Measurements from ENCODE around the gene ASPM.
"Not testable (repeated sequence)": the region's sequence is repeated elsewhere in the genome, so short reads cannot be mapped to it uniquely, and the experiment has no call there.

ASPM gene

DNA sequence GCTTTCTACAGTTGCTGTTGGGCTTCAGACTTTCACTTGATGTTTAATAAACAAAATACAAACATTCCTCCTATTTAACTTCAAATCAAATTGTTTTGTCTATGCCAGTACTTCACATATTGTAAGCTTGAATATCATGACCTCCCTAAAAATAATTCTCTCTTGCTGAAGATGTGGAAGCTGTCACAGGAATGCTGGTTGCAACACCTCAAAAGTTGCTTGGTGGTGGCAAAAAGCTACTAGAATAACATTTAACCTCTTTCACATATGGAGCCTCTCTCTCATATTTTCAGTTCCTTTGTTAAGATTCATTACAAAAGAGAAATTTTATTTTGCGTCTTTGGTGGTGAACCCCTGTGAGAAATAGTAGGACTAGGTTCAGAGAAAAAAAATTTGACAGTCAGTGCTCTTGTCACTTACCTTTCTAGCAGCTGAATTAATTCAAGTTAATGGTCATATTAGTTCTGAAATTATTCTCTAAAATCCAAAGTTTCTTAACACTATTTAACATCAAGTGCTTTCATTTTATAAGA is 53.9 kb downstream of the ASPM start:
- no peak for DNase-seq (ENCODE audit: low read depth in 1 of 2, low spot score in 1 of 2)

DNA sequence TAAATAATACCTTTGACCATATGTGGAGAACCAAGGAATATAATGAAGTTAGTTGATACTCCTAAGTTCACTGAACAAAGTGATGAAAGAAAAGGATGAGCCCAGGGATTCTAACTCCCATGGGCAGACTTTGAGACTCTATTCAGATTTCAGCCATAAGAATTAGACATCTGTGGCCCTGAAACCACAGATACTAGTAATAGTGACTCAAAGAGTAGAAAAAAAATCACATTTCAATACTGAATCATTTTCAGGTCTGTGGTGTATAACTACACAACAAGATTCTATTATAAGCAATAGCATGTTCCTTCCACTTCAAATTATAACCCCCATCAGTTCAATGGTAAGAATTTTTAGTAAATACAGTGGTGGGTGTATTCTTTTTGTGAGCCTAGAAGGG is 63.0 kb downstream of the ASPM start:
- no peak for DNase-seq (ENCODE audit: low read depth in 1 of 2, low spot score in 1 of 2)

DNA sequence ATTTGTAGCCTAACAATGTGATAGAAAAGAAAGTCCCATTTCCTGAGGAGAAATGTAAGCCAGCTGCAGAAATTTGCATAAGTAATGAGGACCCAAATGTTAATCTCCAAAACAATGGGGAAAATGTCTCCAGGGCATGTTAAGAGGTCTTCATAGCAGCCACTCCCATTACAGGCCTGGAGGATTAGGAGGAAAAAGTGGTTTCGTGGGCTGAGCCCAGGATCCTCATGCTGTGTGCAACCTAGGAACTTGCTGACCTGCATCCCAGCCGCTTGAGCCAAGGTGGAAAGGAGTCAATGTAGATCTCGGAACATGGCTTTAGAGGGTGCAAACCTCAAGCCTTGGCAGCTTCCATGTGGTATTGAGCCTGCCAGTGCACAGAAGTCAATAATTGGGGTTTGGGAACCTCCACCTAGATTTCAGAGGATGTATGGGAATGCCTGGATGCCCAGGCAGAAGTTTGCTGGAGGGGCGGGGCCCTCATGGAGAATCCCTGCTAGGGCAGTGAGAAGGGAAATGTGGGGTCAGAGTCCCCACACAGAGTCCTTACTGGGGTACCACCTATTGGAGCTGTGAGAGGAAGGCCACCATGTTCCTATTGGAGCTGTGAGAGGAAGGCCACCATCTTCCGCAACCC is 65.2 kb downstream of the ASPM start:
- DNase-seq (ENCODE audit: low read depth in 1 of 2, low spot score in 1 of 2) = no peak

DNA sequence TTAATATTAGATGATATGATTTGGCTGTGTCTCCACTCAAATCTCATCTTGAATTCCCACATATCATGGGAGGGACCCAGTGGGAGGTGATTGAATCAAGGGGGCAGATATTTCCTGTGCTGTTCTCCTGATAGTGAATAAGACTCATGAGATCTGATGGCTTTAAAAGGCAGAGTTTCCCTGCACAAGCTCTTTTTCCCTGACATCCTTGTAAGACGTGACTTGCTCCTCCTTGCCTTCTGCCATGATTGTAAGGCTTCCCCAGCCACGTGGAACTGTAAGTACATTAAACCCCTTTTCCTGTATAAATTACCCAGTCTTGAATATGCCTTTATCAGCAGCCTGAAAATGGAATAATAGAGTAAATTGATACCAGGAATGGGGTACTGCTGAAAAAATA is 66.1 kb downstream of the ASPM start:
- DNase-seq (ENCODE audit: low read depth in 1 of 2, low spot score in 1 of 2) = no peak

DNA sequence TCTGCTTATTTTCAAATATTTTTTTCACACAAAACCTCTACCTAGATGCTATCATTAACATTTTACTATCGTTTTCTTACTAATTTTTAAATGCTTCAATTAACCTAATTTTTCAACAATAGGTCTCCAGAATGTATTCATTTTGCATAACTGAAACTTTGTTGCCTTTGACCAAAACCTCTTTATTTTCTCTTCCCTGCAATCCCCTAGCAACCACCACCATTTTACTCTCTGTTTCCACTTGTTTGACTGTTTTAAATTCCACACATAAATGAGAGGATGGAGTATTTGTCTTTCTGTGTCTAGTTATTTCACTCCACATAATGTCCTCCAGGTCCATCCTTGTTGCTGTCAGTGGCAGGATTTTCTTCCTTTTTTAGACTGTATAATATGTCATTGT is 69.9 kb downstream of the ASPM start:
- DNase-seq (ENCODE audit: low read depth in 1 of 2, low spot score in 1 of 2) = no peak

DNA sequence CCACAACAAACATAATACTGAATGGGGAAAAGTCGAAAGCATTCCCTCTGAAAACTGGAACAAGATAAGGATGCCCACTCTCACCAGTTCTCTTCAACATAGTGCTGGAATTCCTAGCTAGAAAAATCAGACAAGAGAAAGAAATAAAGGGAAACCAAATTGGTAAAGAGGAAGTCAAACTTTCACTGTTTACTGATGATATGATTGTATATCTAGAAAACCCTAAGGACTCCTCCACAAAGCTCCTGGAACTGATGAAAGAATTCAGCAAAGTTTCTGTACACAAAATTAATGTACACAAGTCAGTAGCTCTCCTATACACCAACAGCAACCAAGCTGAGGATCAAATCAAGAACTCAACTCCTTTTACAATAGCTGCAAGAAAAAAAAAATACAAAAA is 72.5 kb downstream of the ASPM start:
- DNase-seq (ENCODE audit: low read depth in 1 of 2, low spot score in 1 of 2) = no peak

DNA sequence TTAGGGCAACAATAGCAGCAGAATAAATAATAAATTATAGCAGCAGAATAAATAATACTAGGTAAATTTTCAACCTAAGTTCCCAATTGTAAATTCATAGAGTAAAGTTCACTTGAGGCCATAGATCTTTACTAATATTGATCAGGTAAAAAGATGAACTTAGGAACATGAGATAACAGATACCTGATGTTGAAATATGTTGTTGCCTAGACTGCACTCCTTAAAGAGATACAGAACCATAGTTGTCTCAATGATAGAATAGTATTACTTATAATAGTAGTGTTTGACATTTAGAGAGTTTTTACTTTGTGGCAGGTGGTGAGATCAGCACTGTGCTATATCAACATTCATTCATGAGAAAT is 79.0 kb downstream of the ASPM start:
- no peak for DNase-seq (ENCODE audit: low read depth in 1 of 2, low spot score in 1 of 2)

DNA sequence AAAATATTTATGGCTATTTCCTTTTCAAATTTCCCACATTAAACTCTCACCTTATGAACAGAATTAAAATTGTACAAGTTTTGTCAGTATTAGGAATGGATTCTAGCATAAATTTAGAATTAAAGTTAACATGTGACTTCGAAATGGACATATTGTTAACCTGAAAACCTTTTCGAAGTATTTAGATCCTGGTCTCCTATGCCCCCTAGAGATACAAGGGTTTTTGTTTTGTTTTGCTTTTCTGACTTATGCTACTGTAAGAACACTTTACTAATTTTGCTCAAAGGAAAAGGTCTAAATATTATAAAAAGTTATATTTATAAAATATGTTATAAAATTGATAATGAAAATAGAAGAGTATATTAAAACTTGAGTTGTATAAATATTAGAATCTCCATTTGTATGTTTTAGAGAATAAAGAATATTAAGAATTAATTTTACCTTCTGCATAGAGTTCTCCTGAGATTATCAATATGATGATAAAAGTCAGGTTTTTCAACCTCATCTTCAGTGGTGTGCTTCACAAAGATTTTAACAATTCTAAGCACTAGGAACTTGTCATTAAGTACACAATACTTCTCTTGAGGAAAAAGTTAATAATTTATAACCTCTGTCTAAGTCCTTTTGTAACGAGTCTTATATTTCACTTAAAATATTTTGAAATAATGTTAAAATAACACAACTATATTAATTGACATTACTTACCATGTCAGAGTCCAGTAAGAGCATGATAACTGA is 79.6 kb downstream of the ASPM start, which contains the start of gene F13B:
Gene F13B (minus strand): TSS at position 542 of the 738 bp plus-strand sequence. CDS start 37 bp downstream, at position 505.
- DNase-seq (ENCODE audit: low read depth in 1 of 2, low spot score in 1 of 2) = no peak

DNA sequence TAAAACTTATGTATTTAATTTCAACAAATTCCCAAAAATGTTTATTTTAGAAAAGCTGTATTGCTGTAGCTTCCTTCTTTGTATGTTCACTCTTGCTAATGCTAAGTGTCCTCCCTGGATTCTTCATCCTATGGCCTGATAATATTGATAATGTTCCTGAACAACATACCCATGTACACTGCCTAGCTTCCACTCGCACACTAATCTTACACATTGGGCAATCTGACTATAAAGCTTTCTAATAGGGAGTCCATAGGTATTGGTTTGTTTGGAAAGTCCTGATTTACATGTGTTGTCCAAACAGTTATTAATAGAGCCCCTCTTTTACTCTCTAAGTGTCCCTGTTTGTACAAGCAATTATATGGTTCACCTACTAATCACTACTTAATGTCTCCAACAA is 80.2 kb downstream of the ASPM start:
- DNase-seq (ENCODE audit: low read depth in 1 of 2, low spot score in 1 of 2) = no peak

DNA sequence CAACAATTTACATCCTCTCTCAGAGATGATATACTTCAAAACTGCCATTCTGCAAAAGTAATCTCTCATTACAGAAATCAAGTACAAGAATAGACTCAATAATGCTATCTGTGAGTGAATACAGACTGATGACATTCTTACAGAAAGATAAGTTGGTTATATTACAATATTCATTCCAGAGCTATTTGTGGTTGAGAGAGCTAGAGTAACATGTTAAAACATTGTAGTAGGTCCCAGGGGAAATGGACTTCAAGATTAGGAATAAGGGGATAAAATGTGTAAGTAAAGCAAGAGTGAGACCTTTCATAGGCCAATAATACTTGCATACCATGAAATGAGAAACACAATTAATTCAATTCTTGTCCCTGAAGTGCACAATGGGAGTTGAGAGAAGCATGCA is 80.9 kb downstream of the ASPM start:
- no peak for DNase-seq (ENCODE audit: low read depth in 1 of 2, low spot score in 1 of 2)

DNA sequence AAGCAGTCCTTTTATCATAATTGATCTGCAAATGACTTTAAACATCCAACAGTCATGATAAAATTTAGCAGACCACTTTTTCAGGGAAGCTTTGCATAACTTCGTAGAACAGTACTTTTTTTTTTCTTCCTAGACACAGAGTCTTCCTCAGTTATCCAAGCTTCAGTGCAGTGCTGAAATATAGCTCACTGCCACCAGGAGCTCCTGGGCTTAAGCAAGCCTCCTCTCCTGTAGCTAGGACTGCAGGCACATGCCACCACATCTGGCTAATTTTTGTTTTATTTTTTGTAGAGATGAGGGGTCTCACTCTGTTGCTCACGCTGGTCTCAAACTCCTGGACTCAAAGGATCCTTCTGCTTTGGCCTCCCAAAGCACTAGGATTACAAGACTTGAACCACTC is 83.3 kb downstream of the ASPM start:
- DNase-seq (ENCODE audit: low read depth in 1 of 2, low spot score in 1 of 2) = no peak

DNA sequence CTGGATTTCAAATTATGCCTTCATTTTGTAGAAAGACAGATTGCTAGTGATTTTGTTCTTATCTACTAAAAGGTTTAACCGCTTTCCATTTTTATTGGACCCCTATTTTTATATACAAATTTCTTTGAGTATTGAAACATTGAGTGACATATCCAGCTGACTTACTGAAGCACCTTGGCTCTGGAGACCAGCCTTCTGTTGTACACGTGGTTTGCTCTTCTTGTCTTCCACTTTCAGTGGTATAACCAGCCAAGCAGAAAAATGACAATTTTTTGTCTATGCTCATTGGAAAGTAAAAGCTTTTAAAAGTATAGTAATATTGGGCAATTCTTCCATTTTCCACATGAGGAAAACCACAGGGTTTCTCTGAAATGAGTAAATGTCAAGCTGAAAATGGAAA is 83.8 kb downstream of the ASPM start:
- DNase-seq (ENCODE audit: low read depth in 1 of 2, low spot score in 1 of 2) = no peak

DNA sequence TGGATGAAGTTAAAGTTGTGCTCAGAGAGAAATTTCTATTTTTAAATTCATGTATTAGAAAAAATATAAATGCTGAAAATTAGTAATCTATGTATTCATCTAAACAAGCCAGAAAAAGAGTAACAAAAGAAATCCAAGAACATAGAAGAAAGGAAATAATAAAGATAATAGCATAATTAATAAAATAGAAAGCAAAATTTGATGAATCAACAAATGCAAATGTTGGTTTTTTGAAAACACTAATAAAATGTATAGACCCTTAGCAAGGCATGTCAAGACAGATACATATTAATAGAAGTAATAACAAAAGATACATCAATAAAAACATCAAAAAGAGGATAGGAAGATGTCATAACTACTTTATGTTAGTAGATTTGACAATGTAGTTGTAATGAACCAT is 97.4 kb downstream of the ASPM start:
- no peak for DNase-seq (ENCODE audit: low read depth in 1 of 2, low spot score in 1 of 2)

DNA sequence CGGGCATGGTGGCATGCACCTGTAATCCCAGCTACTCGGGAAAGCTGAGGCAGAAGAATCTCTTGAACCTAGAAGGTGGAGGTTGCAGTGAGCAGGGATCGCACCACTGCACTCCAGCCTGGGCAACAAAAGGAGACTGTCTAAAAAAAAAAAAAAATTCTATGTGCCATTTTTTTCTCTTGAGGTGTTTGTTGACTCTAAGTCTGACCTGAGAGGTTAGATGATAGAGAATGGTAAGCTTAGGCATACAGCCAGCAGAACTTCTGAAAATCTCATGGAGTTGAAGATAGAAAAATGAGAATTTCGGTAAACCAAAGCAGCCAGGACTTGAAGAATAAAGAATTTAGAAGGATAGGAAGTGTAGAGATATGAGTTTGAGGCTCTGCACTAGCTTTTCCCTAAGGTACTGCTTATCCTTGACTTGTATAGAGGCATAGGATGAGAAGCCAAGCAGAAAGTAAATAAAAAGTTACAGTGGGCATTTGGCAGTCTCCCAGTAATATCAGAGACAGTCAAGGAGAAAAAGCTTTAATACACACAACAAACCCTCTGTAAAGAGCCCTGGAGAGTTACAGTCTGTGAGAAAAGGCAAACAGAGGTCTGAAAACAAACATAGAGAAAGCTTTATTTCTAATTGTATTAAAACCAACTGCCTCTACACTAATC is 103.7 kb downstream of the ASPM start:
- no peak for DNase-seq (ENCODE audit: low read depth in 1 of 2, low spot score in 1 of 2)

DNA sequence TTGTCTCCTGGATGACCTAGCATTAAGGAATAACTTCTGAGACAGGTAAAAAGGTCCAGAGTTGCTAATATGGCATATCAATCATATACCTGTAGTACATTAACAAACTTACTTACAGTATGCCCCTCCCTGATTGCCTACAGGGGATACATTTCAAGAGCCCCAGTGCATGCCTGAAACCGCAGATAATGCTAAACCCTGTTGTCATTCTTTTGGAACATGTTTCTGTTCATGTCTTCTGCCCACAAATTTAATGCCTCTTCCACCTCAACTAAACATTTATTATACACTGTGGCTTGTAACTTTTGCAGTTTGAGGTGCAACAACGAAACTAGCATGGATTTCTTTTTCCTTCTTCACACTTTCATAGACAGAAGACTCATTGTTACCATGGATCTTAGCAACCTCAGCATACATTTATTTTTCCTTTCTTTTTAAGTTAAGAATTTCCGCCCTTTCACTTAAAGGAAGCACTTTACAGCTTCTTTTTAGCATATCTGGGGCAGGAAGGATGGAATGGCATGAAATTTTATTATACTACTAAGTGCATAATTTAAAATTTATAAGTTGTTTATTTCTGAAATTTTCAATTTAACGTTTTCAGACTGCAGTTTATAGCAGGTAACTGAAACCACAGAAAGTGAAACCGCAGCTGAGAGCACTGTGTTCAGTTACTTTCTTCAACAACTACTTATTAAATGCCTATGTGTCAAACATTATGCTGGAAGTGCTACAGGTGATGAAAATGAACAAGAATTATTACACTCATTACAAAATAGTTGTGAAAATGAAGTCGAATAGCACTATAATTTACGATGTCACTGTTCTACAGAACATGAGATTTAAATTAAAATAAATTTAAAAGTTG is 104.7 kb downstream of the ASPM start:
- DNase-seq (ENCODE audit: low read depth in 1 of 2, low spot score in 1 of 2) = no peak

DNA sequence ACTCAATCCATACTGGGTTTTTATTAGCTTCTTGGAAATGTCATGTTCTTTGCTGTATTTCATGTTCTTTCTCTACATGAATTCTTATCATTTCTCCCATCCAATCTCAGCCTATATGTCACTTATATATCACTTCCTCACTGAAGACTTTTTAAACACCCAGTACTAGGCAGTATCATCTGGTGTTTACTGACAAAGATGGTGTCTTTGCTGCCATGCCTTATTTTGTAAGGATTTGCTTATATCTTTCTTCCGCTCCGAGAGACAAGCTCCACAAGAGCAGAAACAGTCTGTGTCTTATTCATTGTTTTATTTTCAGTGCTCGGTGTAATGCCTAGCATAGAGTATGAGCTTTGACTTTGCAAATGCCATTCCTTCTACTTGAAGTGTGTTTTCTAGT is 109.6 kb downstream of the ASPM start:
- no peak for DNase-seq (ENCODE audit: low read depth in 1 of 2, low spot score in 1 of 2)

DNA sequence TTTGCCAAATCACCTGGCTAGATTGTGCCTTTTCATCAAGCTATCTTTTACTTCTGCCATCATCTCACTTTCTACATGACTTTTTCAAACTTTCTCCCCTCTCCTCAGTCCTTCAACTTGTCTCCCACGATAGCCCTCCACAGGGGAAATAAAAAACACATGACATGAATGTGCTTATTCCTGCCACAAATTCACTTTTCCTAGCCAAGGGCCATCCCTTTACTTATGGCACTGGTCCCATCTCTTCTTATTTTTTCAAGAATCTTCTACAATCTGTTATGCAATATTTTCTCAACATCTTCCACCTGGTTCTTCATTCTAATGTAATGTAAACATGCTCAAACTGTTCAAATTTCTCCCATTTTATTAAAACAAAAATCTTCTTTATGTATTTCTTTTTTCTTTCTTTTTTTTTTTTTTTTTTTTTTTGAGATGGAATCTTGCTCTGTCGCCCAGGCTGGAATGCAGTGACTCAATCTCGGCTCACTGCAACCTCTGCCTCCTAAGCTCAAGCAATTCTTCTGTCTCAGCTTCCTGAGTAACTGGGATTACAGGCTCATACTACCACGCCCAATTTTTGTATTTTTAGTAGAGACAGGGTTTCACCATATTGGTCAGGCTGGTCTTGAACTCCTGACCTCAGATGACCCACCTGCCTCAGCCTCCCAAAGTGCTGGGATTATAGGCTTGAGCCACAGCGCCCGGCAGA is 111.7 kb downstream of the ASPM start:
- not testable (repeated sequence) for DNase-seq (ENCODE audit: low read depth in 1 of 2, low spot score in 1 of 2)
